GM19328 (cell line): ENCODE results near the gene NPAS2.

ENCODE experiments used
- ATAC-seq: cut with Tn5 transposase; IDR thresholded peaks from one replicate; pipeline ENCODE4 v1.9.1; 2021; ENCODE audit warnings: mild to moderate bottlenecking, moderate library complexity; ENCODE audit not compliant: unreplicated experiment

The NPAS2 gene

GRCh38 chr2:100964222-100964621 lies 144.3 kb downstream of the NPAS2 start:
- no peak for ATAC-seq

- ATAC-seq: no peak
Measured at GRCh38 chr2:100964681-100965169, 144.8 kb downstream of the NPAS2 start.

DNA sequence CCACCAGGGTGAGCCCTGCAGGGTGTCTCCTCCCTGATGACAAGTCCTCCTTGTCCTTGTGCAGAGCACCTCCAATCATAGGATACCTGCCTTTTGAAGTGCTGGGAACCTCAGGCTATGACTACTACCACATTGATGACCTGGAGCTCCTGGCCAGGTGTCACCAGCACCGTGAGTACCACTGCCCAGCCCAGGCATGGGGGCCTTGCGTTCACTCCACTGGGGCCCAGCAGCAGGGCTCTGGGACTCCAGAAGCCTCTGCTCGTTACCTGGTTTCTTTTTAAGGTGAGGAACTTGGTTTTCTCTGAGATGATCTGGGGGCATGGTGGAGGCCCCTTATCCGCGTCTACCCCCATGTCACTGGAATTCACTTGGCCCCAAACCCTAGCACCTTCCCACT lies 145.7 kb downstream of the NPAS2 start:
- ATAC-seq: no peak

GRCh38 chr2:100967716-100968115 lies 147.8 kb downstream of the NPAS2 start:
- no peak for ATAC-seq

DNA sequence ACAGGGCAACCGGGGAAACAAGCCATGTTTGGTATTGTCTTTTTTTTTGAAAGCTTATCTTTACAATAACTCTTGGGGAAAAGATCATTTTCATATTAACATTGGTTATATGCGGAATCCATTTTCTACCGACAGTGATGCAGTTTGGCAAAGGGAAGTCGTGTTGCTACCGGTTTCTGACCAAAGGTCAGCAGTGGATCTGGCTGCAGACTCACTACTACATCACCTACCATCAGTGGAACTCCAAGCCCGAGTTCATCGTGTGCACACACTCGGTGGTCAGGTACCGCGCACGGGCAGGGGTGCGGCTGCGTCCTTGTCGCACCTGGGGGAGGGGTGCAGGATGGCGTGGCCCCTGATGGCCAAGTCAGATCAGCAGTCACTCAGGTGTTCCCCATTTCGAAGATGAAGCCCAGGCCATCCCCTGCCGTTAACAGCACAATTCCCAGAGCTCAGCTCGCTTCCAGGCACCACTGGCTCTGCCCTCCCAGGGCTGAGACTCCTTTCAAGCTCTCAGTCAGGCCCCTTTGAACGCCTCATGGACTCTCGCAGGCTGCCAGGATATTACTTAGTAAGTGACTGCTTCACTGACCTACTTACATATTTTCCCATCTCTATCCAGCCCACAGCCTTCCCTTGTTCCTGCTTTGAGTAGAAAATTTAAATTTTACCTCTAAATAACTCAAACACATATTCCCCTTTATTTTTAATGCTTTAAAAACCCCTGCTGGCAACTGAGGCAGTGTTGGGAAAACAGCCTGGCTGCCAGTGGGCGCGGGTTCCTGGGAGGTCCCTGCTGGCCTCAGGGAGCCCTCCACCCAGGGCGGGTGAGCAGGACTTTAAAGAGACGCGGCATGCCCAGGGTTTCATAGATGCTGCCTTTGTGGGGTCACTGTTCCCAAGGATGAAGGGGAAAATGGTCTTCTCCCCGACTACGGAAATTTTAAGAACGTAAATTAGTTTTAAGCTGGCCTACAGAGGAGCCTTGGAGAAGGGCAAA lies 148.5 kb downstream of the NPAS2 start:
- no peak for ATAC-seq

DNA sequence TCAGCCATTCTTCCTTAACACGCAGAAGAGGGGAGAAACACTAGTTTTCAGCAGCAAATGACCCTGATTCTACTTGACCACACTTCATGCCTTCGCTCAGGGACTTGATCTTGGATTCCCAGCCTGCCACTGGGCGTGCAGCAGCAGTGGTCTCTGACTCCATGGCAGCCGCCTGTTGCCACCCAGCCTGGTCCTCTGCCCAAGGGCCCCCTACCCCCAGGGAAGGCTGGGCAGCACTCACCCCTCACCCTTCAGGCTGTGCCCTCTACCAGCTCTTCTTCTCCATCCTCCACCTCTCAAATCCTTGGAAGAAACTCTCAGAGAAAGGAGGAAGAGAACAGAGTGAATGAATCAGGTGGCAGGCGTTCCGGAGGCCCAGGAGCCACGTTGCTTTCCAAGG lies 150.1 kb downstream of the NPAS2 start:
- ATAC-seq: no peak

DNA sequence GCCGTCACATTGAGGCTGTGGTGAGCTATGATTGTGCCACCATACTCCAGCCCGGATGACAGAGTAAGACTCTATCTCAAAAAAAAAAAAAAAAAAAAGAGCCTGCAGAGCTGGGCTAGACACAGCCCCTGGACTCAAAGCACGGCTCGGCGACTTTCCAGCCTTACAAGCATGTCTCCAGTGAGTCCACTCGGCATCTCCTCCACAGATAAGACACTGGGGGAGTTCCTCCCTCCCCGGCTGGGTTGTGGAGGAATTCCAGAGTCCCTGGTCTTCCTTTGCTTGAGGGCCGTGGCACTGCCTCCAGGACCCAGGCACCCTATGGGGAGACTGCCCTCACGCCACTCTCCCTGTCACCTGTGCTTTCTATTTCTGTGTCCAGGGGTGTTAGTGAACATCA lies 151.3 kb downstream of the NPAS2 start:
- ATAC-seq: no peak

DNA sequence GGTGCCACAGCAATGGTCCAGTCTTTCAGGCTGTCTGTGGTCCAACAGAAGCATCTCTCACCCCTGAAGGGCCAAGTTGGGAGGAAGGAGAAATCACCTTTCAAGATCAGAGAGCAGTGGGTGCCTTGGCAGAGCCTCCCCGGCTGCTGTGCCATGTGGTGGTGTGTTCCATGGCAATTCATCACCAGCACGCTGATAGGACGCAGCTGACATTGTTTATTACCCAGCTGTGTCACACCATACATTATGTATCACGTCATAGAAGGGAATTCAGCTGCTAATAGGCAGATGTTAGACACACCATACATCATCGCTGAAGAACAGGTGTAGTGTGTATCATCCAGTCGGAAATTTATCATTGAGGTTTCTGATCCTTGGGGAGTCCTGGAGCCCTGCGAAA lies 152.5 kb downstream of the NPAS2 start:
- no peak for ATAC-seq

DNA sequence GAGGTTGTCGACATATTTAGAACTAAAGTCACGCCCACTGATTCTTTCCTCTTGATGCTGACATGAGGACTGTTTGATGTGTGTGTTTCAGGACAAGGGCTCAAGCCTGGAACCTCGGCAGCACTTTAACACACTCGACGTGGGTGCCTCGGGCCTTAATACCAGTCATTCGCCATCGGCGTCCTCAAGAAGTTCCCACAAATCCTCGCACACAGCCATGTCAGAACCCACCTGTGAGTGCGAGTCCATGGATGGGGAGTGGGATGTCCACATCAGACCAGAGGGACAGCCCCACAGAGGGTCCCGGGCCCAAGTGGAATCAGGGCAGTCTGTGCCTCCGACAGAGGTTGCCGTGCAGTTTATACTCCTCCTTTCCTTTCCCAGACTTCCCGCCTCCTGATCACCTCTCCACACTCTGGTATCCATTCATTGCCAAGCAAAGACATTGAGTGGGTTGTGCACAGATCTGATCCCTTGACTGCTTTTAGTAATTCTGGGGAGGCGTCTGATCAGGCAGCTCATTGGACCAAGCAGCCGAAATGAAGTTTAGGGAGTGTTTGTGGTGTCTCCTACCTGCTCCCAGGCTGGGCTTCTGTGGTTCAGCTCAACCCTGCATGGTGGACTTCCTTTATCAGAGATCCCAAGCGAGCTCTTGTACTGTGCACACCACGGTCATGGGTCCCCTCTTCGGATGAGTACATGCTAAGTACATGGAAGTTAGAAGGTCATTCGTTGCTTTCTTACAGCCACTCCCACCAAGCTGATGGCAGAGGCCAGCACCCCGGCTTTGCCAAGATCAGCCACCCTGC lies 155.0 kb downstream of the NPAS2 start:
- no peak for ATAC-seq

DNA sequence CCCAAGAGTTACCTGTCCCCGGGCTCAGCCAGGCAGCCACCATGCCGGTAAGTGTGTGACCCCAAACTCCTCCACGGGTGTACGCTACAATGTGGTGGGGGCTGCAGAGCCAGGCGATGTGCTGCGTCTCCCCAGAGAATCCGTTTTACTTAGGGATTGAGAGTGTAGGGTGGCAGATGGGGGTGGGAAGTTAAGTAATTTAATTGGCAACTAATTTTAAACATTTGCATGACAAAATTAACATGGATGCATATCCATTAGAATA lies 155.5 kb downstream of the NPAS2 start:
- ATAC-seq: no peak

GRCh38 chr2:100976061-100976460 lies 156.1 kb downstream of the NPAS2 start:
- ATAC-seq: no peak

- ATAC-seq: peak; percentile 77
Measured at GRCh38 chr2:100976645-100977391, 156.9 kb downstream of the NPAS2 start.

DNA sequence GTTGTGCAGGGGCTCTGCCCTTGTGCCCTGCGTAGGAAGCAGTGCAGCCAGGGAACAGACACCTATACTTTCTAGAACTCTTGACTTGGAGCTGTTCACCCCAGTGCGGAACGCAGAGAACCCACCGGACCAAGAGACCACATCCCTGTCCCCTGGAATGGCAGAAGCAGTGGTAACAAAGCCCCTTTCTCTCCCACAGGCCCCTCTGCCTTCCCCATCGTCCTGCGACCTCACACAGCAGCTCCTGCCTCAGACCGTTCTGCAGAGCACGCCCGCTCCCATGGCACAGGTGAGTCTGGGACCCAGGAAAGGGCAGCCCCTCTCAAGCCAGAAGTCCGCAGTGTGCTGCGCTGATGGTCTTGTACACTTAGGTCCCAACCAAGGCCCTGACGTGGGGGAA lies 157.6 kb downstream of the NPAS2 start:
- no peak for ATAC-seq

DNA sequence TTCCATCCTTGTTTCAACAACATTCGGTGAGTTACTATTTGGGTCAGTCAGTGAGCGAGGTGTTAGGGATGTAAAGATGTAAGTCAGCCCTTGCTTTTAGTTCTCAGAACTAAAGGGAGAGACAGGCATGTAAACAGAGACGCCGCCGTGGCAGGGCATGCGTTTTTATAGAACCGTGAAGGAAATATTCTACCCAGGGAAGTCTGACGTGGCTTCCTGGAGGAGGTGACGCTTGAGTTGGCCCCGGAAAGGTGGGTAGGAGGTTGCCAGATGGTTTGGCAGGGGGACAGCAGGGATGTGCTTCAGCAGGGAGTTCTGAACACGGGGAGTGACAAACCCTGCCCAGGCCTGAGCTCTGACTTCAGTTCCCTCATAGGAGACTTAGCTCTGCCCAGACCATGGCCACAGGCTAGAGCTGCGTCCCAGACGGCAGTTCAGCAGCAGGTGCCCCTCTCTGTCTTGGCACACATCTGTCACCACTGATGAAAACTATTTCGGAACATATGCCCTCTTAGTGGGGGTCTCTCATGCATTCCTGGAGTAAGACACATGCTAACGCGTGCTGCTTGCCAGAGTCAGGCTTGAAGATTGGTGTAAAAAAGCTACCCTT lies 158.7 kb downstream of the NPAS2 start:
- ATAC-seq: no peak

DNA sequence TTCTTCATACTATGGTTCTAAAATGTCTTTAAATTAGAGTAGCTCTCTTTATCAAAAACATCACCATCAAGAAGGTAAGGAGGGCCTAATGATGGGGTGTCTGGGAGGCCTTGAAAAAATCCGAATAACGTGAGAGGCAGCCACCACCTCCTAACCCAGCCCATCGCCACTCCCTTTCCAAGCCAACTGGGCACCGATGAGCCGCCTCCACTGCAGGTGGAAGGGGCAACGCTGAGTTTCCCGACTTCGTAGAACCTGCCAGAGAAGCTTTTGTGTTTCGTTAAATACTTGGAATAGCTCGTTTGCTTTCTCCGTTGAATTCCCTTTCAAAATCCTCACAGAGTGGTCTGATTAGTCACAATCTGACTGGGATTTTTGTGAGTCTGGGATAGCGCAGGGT lies 160.1 kb downstream of the NPAS2 start:
- no peak for ATAC-seq

DNA sequence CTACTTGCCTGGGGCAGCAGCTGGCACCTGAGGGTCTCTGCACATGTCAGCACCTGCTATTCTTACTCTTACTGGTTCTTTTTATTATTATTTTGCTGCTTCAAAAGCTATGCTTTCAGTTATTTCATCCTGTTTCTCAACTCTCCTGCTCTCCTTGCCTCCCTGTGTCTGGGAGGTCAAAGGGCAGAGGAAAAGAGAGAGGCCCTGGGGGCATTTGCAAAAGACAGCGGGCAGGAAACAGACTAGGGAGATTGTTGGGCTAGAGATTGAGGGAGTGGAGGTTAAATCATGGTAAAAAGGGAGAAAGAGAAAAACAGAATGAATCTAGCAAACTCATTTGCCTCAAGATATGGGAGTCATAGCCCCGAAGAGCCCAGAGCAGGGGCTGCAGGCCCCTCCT lies 161.1 kb downstream of the NPAS2 start:
- no peak for ATAC-seq

GRCh38 chr2:100982431-100982861 lies 162.5 kb downstream of the NPAS2 start:
- ATAC-seq: no peak

DNA sequence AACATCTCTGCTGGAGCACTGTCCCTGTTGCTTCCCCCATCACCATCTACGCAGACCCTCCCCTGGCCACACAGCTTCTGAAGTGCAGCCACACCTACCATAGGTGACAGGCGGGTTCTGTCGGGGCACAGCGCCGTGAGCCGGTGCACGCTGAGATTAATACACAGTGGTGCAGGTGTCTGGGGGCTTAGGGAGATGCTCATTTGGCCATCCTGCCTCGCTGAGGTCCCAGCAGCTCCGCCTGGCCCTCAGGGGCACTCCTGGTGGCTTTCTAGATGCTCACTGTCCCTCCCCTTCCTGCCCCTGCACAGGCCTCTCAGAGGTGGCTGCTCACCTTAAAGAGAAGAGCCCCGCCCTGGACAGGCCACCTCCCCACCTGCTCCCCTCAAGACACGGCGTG lies 163.3 kb downstream of the NPAS2 start:
- ATAC-seq: no peak

DNA sequence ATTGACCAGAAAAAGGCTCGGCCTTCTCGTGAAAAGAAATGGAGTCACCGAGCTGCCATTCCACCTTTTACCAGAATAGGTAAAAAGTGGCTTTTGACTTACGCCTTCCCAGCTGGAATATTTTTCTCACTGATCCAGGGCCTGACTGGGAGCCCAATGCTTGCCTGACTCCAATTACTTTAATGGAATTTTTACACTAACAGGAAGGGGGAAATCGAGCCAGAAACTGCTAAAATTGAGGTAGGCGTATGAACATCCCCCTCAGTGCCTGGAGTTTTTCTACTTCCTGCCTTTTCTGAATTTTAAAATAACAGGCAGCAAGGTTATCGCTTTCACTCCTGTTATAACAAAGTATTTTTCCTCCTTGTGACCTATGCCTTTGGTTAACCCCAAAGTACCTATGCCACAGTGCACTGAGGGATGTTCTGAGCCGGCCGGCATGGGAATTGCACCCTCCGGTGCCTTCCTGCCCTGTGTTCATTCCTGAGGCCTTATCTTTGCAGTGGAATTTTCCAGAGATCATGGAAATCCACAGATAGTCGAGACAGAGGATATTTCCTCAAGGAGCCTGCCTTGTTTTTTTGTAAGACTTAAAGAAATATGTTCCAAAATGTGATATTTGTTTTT lies 163.9 kb downstream of the NPAS2 start:
- no peak for ATAC-seq

GRCh38 chr2:100984892-100985307 lies 165.0 kb downstream of the NPAS2 start:
- ATAC-seq: no peak
